IPS DF 6.9 (cell line): ENCODE measurements around the gene RANBP2.

Experiments used
- DNase-seq: peaks from one replicate; pipeline ENCODE4 v3.0.0-alpha.2; 2013; ENCODE audit warnings: low read depth, low spot score
- H3K27ac ChIP-seq: one replicate; pipeline ENCODE4 v1.5.1; 2013; ENCODE audit warnings: low read length, control low read depth
- H3K27me3 ChIP-seq: 2 replicates; pipeline ENCODE4 v1.6.1; 2013; ENCODE audit warnings: mild to moderate bottlenecking, low read length; ENCODE audit not compliant: control insufficient read depth, insufficient read depth
- H3K36me3 ChIP-seq: 2 replicates; pipeline ENCODE4 v1.6.1; 2013; ENCODE audit warnings: low read length; ENCODE audit not compliant: control insufficient read depth, insufficient read depth
- H3K4me1 ChIP-seq: 2 replicates; pipeline ENCODE4 v1.6.1; 2013; ENCODE audit warnings: low read length; ENCODE audit not compliant: control insufficient read depth, insufficient read depth
- H3K4me3 ChIP-seq: 2 replicates; pipeline ENCODE4 v1.5.1; 2013; ENCODE audit warnings: mild to moderate bottlenecking, low read length
- H3K9me3 ChIP-seq: 2 replicates; pipeline ENCODE4 v1.6.1; 2013; ENCODE audit warnings: low read length, inconsistent platforms; ENCODE audit not compliant: control insufficient read depth, insufficient read depth
- WGBS: extraction: QIAGEN DNeasy Blood & Tissue Kit; methylation state at CpG from one replicate; pipeline ENCODE4 v1.1.7; 2013; ENCODE audit warnings: mixed read lengths, missing lambda C conversion rate; ENCODE audit not compliant: insufficient read length, insufficient coverage; 5-methylcytosine and 5-hydroxymethylcytosine counted together

Gene RANBP2

DNA sequence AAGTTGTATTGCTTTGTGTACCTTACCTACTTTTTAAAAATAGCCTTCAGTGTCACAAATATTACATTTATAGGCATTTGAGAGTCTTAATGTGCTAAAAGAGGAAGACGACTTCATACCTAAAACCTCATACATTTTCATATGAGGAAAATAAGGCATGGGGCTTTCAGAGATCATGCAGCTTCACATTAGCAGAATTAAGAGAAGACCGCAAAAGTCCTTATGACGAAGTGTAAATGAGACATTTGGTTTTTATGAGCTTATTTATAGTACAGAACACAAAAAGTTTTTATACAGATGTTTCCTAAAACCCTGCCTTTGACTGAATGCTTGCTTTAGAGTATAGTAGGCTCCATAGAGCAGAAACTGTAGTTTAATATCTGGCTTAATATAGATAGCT lies 57.2 kb downstream of the RANBP2 start:
- Histone ChIP-seq H3K36me3 (peaks cover 8% of the 10 kb centered on the region; the same call in 1 of the 2 replicates), H3K27me3 (no peaks in the 10 kb centered on the region), H3K27ac (no peak overlapping the region), H3K4me3 (no peak overlapping the region), H3K9me3 (no peaks in the 10 kb centered on the region), H3K4me1 (no peaks in the 10 kb centered on the region)
- no peak for DNase-seq
- WGBS, result no CpG with 5 or more reads among the region's 3 CpGs

DNA sequence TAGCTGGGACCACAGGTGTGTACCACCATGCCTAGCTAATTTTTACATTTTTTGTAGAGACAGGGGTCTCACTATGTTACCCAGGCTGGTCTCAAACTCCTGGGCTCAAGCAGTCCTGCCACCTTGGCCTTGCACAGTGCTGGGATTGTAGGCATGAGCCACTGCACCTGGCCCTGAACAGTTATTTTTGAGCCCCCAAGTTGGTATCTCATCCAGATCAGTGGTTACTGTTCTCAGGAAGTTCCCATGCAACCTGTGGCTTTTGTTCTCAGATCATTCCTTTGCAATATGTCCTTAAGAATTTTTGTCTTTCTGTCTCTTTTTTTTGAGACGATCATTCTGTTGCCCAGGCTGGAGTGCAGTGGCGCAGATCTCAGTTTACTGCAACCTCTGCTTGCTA lies 59.6 kb downstream of the RANBP2 start:
- H3K9me3 ChIP-seq, result no peaks in the 10 kb centered on the region
- no peaks in the 10 kb centered on the region for H3K4me1 ChIP-seq
- no CpG with 5 or more reads among the region's 2 CpGs for WGBS
- H3K4me3 ChIP-seq, result no peak overlapping the region
- no peak overlapping the region for H3K27ac ChIP-seq
- no peak for DNase-seq
- peaks cover 10% of the 10 kb centered on the region; the same call in 1 of the 2 replicates for H3K36me3 ChIP-seq
- no peaks in the 10 kb centered on the region for H3K27me3 ChIP-seq

DNA sequence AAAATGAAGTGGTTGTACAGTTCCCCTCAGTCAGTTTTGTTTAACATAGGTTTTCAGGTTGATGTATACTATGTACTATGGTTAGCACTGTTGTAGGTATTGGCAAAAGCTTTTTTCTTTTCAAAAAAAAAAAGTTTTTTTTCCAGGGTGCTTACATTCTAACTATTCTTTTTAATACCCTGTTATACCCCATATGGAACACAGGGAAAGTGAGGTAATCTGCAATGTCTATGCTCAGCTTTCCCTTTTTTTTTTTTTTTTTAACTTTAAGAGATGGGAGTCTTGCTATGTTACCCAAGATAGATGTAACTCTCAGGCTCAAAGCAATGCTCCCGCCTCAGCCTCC lies 66.7 kb downstream of the RANBP2 start:
- peaks cover 4% of the 10 kb centered on the region; the same call in 1 of the 2 replicates for H3K36me3 ChIP-seq
- no peak overlapping the region; the same call in 1 of the 2 replicates for H3K4me3 ChIP-seq
- no peak for DNase-seq
- WGBS, result no CpG with 5 or more reads among the region's 1 CpG
- no peaks in the 10 kb centered on the region for H3K27me3 ChIP-seq
- no peak overlapping the region for H3K27ac ChIP-seq
- H3K9me3 ChIP-seq, result no peaks in the 10 kb centered on the region
- no peaks in the 10 kb centered on the region for H3K4me1 ChIP-seq

DNA sequence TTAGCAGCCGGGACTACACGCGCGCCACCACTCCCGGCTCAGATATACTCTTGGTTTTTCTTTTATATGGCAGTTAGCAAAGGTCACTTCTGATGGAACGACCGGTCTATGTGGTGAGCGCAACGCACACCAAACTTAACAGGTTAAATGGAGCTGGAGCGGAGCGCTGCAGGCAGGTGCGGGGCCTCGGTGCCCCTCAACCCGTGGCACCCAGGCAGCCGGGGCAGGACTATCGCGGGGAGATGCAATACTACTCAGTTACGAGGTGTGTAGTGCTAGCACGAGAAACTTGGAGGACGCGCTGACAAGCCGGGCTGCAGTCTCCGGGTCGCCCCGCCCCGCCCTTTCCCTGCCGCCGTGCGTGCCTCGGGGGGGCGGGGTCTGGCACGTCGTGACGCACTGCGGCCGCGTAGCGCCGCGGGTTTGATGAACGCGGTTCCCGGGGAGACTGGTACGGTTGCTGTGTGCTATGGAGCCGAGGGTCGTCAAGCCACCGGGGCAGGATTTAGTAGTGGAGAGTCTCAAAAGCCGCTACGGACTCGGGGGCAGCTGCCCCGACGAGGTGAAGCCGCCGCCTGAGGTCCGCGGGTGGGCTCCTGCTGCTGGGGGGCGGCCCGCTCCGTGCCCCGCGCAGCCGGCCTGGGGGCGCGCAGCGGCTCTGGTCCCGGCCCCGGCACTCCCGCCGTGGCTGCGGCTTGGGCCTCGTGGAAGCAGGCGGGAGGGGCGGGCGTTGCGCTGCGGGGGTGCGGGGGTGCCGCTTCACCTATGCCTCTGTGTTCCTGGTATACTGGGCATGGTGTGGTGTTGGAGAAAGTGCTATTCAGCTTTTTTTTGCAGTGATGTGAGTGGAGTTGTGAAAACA lies 67.3 kb downstream of the RANBP2 start, which contains the start of gene CCDC138:
Gene CCDC138, plus strand, starts transcription at position 418 of the 862 bp plus-strand sequence. Its CDS starts 52 bp downstream, at position 470.
- Histone ChIP-seq H3K4me3 (peak within 1 kb of the TSS; percentile 77; the same call in 1 of the 2 replicates), H3K27me3 (no peaks in the 10 kb centered on the region), H3K27ac (no peak within 1 kb of the TSS), H3K9me3 (no peaks in the 10 kb centered on the region), H3K4me1 (no peaks in the 10 kb centered on the region), H3K36me3 (peaks cover 4% of the 10 kb centered on the region; the same call in 1 of the 2 replicates)
- no CpG with 5 or more reads among the region's 78 CpGs for whole genome bisulfite sequencing
- peak; percentile 83 for DNase-seq

DNA sequence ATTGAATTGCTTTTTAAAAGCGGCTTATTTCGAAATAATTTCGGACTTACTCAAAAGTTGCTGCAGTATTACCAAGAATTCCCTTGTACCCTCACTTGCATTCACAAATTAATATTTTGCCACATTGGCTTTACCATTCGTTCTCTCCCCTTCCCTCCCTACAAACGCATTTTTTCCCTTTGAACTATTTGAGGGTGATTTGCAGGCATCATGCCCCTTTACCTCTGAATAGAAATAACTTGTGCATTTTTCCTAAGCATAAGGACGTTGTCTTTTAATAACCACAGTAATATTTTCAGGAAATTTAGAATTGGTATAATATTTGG lies 67.9 kb downstream of the RANBP2 start:
- H3K4me1 ChIP-seq, result no peaks in the 10 kb centered on the region
- no peaks in the 10 kb centered on the region for H3K27me3 ChIP-seq
- no CpG with 5 or more reads among the region's 6 CpGs for WGBS
- no peak for DNase-seq
- H3K9me3 ChIP-seq, result no peaks in the 10 kb centered on the region
- peak overlapping the region; percentile 77; the same call in 1 of the 2 replicates for H3K4me3 ChIP-seq
- H3K27ac ChIP-seq, result no peak overlapping the region
- peaks cover 4% of the 10 kb centered on the region; the same call in 1 of the 2 replicates for H3K36me3 ChIP-seq

DNA sequence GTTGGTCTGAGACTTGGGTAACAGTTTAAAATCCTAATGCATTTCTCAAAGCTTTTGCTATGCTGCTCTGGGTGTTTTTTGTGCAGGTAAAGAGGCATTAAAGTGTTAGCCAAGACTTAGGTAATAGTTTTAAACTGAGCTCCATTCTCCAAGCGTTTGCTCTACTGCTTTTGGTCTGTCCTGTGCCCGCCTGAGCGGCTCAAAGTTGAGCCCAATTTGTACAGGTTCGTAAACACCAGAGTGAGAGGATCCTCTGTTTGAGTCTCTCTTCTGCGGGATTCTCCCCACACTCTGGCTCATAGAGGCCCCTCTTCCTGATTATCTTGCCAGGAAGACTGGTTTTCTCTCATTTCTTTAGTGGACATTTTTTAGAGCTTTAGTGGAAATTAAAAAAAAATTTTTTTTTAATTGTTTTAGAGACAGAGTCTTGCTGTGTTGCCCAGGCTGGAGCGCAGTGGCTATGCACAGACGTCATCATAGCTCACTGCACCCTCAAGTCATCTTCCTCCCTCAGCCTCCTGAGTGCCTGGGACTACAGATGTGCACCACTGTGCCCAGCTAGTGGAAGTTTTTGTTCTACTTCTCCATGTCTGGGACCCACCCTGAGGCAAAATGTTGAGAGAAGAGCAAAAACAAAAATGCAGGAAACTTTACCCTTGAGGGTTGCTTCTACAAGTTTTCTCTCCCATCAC lies 83.9 kb downstream of the RANBP2 start:
- Histone ChIP-seq H3K4me1 (no peaks in the 10 kb centered on the region), H3K27ac (no peak overlapping the region), H3K36me3 (peaks cover 2% of the 10 kb centered on the region; the same call in 1 of the 2 replicates), H3K9me3 (no peaks in the 10 kb centered on the region), H3K4me3 (no peak overlapping the region), H3K27me3 (no peaks in the 10 kb centered on the region)
- WGBS, result no CpG with 5 or more reads among the region's 7 CpGs
- no peak for DNase-seq

DNA sequence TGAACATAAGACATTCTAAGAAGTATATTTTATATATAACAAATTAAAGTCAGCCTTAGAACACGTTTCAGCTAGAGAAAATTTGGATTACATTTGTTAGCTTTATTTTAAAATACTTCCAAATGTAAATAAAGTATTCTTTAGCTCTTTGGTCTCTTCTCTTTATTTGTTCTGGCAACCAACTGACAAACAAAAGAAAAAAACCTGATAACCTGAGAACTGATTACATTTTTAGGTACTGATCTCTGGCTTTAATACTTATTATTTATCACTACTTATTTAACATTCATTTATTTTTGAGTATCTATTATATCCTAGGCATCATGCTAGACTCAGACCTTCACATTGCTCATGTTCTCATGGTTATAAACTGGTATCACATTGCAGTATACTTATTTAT lies 85.8 kb downstream of the RANBP2 start:
- DNase-seq, result no peak
- no peaks in the 10 kb centered on the region; the same call in 1 of the 2 replicates for H3K36me3 ChIP-seq
- no peaks in the 10 kb centered on the region for H3K27me3 ChIP-seq
- H3K4me3 ChIP-seq, result no peak overlapping the region
- H3K9me3 ChIP-seq, result no peaks in the 10 kb centered on the region
- H3K4me1 ChIP-seq, result no peaks in the 10 kb centered on the region
- no peak overlapping the region for H3K27ac ChIP-seq
- WGBS, result no CpG with 5 or more reads among the region's 1 CpG

DNA sequence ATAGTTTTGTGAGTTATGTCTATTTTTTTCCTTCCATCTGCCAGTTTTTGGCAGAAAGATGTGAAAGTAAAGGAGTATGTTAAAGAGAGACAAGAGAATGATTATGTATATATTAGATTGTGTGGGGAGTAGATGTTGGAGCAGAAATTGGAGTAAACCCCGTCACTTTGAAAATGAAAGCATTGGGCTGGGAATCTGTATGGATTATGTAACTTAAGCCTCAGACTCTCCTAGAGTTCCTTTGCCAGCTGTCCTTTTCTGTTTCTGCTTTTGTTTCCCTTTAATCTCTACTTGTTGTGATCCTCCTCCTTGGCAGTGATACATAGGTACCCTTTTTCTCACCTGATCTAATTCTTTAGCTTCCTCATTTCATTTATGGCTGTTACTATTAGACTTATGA lies 86.5 kb downstream of the RANBP2 start:
- Histone ChIP-seq H3K27me3 (no peaks in the 10 kb centered on the region), H3K36me3 (no peaks in the 10 kb centered on the region; the same call in 1 of the 2 replicates), H3K27ac (no peak overlapping the region), H3K9me3 (no peaks in the 10 kb centered on the region), H3K4me3 (no peak overlapping the region), H3K4me1 (no peaks in the 10 kb centered on the region)
- DNase-seq, result no peak
- no CpG with 5 or more reads among the region's 1 CpG for WGBS

DNA sequence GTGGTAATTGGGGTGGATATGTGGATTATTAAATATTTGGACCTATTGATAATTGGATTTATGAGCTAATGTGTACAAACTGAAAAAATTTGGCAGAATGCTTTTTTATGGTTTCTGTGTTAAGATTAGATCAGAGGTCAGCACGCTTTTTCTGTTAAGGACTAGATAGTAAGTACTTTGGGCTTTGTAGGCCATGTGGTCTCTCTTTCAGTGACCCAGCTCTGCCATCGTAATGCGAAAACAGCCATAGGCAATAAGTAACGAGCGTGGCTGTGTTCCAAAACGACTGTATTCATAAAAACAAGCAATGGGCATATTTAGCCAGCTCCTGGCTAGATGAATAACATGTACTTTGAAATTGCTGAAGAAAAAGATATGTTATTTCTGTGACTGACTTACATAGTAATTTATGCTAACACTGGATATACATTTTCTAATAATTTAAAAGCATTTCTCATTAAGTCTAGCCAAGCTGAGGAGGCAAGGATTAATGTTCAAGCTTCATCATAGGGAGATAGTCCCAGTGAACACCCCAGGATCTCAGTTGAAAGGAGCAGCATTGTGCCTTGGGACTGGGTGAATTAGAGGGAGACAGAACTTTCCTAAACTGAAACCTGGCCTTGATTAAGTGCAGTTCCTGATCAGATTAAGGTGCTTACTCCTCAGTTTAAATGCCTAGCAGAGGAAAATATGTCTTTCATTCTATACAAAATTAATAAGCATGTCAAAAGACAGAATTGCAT lies 87.3 kb downstream of the RANBP2 start:
- H3K27ac ChIP-seq, result no peak overlapping the region
- H3K9me3 ChIP-seq, result no peaks in the 10 kb centered on the region
- no peaks in the 10 kb centered on the region for H3K27me3 ChIP-seq
- no peak overlapping the region for H3K4me3 ChIP-seq
- no CpG with 5 or more reads among the region's 6 CpGs for WGBS
- H3K4me1 ChIP-seq, result no peaks in the 10 kb centered on the region
- no peak for DNase-seq
- H3K36me3 ChIP-seq, result no peaks in the 10 kb centered on the region; the same call in 1 of the 2 replicates

DNA sequence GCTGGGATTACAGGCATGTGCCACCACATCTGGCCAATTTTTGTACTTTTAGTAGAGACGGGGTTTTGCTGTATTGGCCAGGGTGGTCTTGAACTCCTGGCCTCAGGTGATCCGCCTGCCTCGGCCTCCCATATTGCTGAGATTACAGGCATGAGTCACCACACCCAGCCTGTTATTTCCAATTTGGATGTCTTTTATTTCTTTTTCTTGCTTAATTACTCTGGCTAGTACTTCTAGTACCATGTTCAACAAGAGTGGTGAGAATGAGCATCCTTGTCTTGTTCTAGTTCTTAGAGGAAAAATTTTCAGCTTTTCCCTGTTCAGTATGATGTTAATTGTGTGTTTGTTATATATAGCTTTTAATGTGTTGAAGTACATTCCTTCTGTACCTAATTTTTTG lies 90.7 kb downstream of the RANBP2 start:
- Histone ChIP-seq H3K4me3 (no peak overlapping the region), H3K9me3 (no peaks in the 10 kb centered on the region), H3K27me3 (no peaks in the 10 kb centered on the region), H3K27ac (no peak overlapping the region), H3K36me3 (no peaks in the 10 kb centered on the region; the same call in 1 of the 2 replicates), H3K4me1 (no peaks in the 10 kb centered on the region)
- WGBS, result no CpG with 5 or more reads among the region's 3 CpGs
- DNase-seq, result no peak
